Measurements from ENCODE around the gene PRKCA.

The PRKCA gene

GRCh38 chr17:66448026-66448639 is 145.7 kb downstream of the PRKCA start (continued):
- TF ChIP-seq SNAI2 (CRISPR knock-in tag; IDR thresholded peaks at IDR 0.05) (no peak), ARNTL (CRISPR knock-in tag; IDR thresholded peaks at IDR 0.05; ENCODE audit: borderline replicate concordance, low read depth) (no peak)

GRCh38 chr17:66449418-66449977 is 147.1 kb downstream of the PRKCA start:
- TF ChIP-seq ZFP3 (CRISPR knock-in tag; IDR thresholded peaks at IDR 0.05) (no peak), ZNF565 (CRISPR knock-in tag; conservative IDR thresholded peaks at IDR 0.05; ENCODE audit: low read depth) (no peak), POU6F1 (CRISPR knock-in tag; IDR thresholded peaks at IDR 0.05; ENCODE audit: borderline replicate concordance, low read depth) (no peak), ISL1 (CRISPR knock-in tag; IDR thresholded peaks at IDR 0.05) (no peak), CREB5 (CRISPR knock-in tag; IDR thresholded peaks at IDR 0.05; ENCODE audit: low read depth) (no peak), ZNF70 (CRISPR knock-in tag; IDR thresholded peaks at IDR 0.05) (no peak), TCF4 (CRISPR knock-in tag; IDR thresholded peaks at IDR 0.05; ENCODE audit: borderline replicate concordance) (no peak), SNAI2 (CRISPR knock-in tag; IDR thresholded peaks at IDR 0.05) (no peak), ZNF8 (CRISPR knock-in tag; IDR thresholded peaks at IDR 0.05) (no peak), ESRRG (CRISPR knock-in tag; IDR thresholded peaks at IDR 0.05) (no peak), TSHZ2 (CRISPR knock-in tag; IDR thresholded peaks at IDR 0.05) (no peak), ZC3H10 (CRISPR knock-in tag; IDR thresholded peaks at IDR 0.05) (no peak), GLIS3 (CRISPR knock-in tag; IDR thresholded peaks at IDR 0.05) (no peak), ZFP30 (CRISPR knock-in tag; IDR thresholded peaks at IDR 0.05) (no peak)
- ATAC-seq = no peak

GRCh38 chr17:66450008-66450851 is 147.8 kb downstream of the PRKCA start:
- ATAC-seq = no peak
- TF ChIP-seq ZNF565 (CRISPR knock-in tag; conservative IDR thresholded peaks at IDR 0.05; ENCODE audit: low read depth) (no peak), OSR1 (CRISPR knock-in tag; IDR thresholded peaks at IDR 0.05) (no peak), ARNTL (CRISPR knock-in tag; IDR thresholded peaks at IDR 0.05; ENCODE audit: borderline replicate concordance, low read depth) (no peak), RARB (CRISPR knock-in tag; IDR thresholded peaks at IDR 0.05) (no peak), ZFP3 (CRISPR knock-in tag; IDR thresholded peaks at IDR 0.05) (no peak), ESRRG (CRISPR knock-in tag; IDR thresholded peaks at IDR 0.05) (no peak), TSHZ2 (CRISPR knock-in tag; IDR thresholded peaks at IDR 0.05) (no peak), SNAI2 (CRISPR knock-in tag; IDR thresholded peaks at IDR 0.05) (no peak), ZNF70 (CRISPR knock-in tag; IDR thresholded peaks at IDR 0.05) (no peak), GLIS3 (CRISPR knock-in tag; IDR thresholded peaks at IDR 0.05) (no peak), ZC3H10 (CRISPR knock-in tag; IDR thresholded peaks at IDR 0.05) (no peak), BACH2 (CRISPR knock-in tag; IDR thresholded peaks at IDR 0.05; ENCODE audit: borderline replicate concordance) (no peak), TOX (CRISPR knock-in tag; IDR thresholded peaks at IDR 0.05; ENCODE audit: borderline replicate concordance) (no peak), CSRNP3 (CRISPR knock-in tag; IDR thresholded peaks at IDR 0.05) (no peak), PATZ1 (CRISPR knock-in tag; IDR thresholded peaks at IDR 0.05; ENCODE audit: borderline replicate concordance) (no peak), ZNF8 (CRISPR knock-in tag; IDR thresholded peaks at IDR 0.05) (no peak), ZFP30 (CRISPR knock-in tag; IDR thresholded peaks at IDR 0.05) (no peak), TCF4 (CRISPR knock-in tag; IDR thresholded peaks at IDR 0.05; ENCODE audit: borderline replicate concordance) (no peak), PPARA (CRISPR knock-in tag; IDR thresholded peaks at IDR 0.05; ENCODE audit: borderline replicate concordance) (no peak)
